ENCODE data around the gene MAP7D1. TPM values are rescaled to one million over a fixed set of nuclear protein-coding genes. Genes with fewer than 3 reads are reported as not detected.
A peak's percentile ranks its signal among the peaks of the same experiment; 100 is the strongest.
"Not testable (repeated sequence)": the region's sequence is repeated elsewhere in the genome, so short reads cannot be mapped to it uniquely, and the experiment has no call there.

Gene MAP7D1
- total and polyA plus RNA-seq, 2 experiments from 2014 or later: 46.0 to 97.8 TPM

- no peak overlapping the region for H3K4me2 ChIP-seq
- H3K79me2 ChIP-seq: peaks cover 2% of the 10 kb centered on the region
- H3K27me3 ChIP-seq: no peaks in the 10 kb centered on the region
- no peaks in the 10 kb centered on the region for H3K9me2 ChIP-seq (replicated peaks; ENCODE audit: insufficient read depth)
- 60% methylated on average over 2 of the region's 2 CpGs for WGBS (ENCODE audit: low lambda C conversion rate, missing lambda C conversion rate)
- H2AFZ ChIP-seq: no peak overlapping the region
- no peaks in the 10 kb centered on the region for H3K36me3 ChIP-seq (replicated peaks; ENCODE audit: insufficient read depth, low read depth)
- H3K4me1 ChIP-seq (ENCODE audit: insufficient read depth): peaks cover 1% of the 10 kb centered on the region
- no peak overlapping the region for H3K4me3 ChIP-seq
- no peaks in the 10 kb centered on the region for H3K9me3 ChIP-seq (ENCODE audit: low read depth)
- no peaks in the 10 kb centered on the region for H4K20me1 ChIP-seq (ENCODE audit: insufficient read depth, poor library complexity, severe bottlenecking)
- TF ChIP-seq EZH2 (IDR thresholded peaks at IDR 0.05; ENCODE audit: borderline replicate concordance) (no peak), EZH2phosphoT487 (IDR thresholded peaks at IDR 0.05; ENCODE audit: low read depth, severe bottlenecking, unreplicated experiment) (no peak)
- TF ChIP-seq, protein P1, sequence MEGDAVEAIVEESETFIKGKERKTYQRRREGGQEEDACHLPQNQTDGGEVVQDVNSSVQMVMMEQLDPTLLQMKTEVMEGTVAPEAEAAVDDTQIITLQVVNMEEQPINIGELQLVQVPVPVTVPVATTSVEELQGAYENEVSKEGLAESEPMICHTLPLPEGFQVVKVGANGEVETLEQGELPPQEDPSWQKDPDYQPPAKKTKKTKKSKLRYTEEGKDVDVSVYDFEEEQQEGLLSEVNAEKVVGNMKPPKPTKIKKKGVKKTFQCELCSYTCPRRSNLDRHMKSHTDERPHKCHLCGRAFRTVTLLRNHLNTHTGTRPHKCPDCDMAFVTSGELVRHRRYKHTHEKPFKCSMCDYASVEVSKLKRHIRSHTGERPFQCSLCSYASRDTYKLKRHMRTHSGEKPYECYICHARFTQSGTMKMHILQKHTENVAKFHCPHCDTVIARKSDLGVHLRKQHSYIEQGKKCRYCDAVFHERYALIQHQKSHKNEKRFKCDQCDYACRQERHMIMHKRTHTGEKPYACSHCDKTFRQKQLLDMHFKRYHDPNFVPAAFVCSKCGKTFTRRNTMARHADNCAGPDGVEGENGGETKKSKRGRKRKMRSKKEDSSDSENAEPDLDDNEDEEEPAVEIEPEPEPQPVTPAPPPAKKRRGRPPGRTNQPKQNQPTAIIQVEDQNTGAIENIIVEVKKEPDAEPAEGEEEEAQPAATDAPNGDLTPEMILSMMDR (IDR thresholded peaks at IDR 0.05; ENCODE audit: poor library complexity): peak; percentile 31
- H3K27ac ChIP-seq: no peak overlapping the region
- DNase-seq (ENCODE audit: low spot score): no peak
Measured at GRCh38 chr1:36217670-36218069, 61.7 kb downstream of the MAP7D1 start.

GRCh38 chr1:36221901-36222300 lies 65.9 kb downstream of the MAP7D1 start:
- H3K27ac ChIP-seq; H3K27me3 ChIP-seq; H3K4me3 ChIP-seq; H3K9me3 ChIP-seq (ENCODE audit: low read depth); H3K4me2 ChIP-seq; DNase-seq (ENCODE audit: low spot score); H3K36me3 ChIP-seq (replicated peaks; ENCODE audit: insufficient read depth, low read depth); H2AFZ ChIP-seq; H3K9me2 ChIP-seq (replicated peaks; ENCODE audit: insufficient read depth): not testable (repeated sequence)
- WGBS (ENCODE audit: low lambda C conversion rate, missing lambda C conversion rate): 96% methylated on average over 7 of the region's 7 CpGs
- H4K20me1 ChIP-seq (ENCODE audit: insufficient read depth, poor library complexity, severe bottlenecking): peaks cover 21% of the 10 kb centered on the region
- H3K79me2 ChIP-seq: peaks cover 24% of the 10 kb centered on the region
- H3K4me1 ChIP-seq (ENCODE audit: insufficient read depth): peaks cover 22% of the 10 kb centered on the region

- H3K27me3 ChIP-seq: no peaks in the 10 kb centered on the region
- WGBS (ENCODE audit: low lambda C conversion rate, missing lambda C conversion rate): 93% methylated on average over 33 of the region's 33 CpGs
- peak overlapping the region; percentile 78 for H3K4me2 ChIP-seq
- H3K9me2 ChIP-seq (replicated peaks; ENCODE audit: insufficient read depth): no peaks in the 10 kb centered on the region
- H3K9me3 ChIP-seq (ENCODE audit: low read depth): no peaks in the 10 kb centered on the region
- peak overlapping the region; percentile 22 for H3K4me3 ChIP-seq
- H3K36me3 ChIP-seq (replicated peaks; ENCODE audit: insufficient read depth, low read depth): no peaks in the 10 kb centered on the region
- no peak for DNase-seq (ENCODE audit: low spot score)
- peak overlapping the region; percentile 93 for H3K27ac ChIP-seq
- TF ChIP-seq EZH2 (IDR thresholded peaks at IDR 0.05; ENCODE audit: borderline replicate concordance) (no peak), EZH2phosphoT487 (IDR thresholded peaks at IDR 0.05; ENCODE audit: low read depth, severe bottlenecking, unreplicated experiment) (no peak)
- peaks cover 23% of the 10 kb centered on the region for H3K4me1 ChIP-seq (ENCODE audit: insufficient read depth)
- H4K20me1 ChIP-seq (ENCODE audit: insufficient read depth, poor library complexity, severe bottlenecking): peaks cover 29% of the 10 kb centered on the region
- H2AFZ ChIP-seq: peak overlapping the region; percentile 28
- peaks cover 32% of the 10 kb centered on the region for H3K79me2 ChIP-seq
Measured at GRCh38 chr1:36222481-36223380, 66.8 kb downstream of the MAP7D1 start.

DNA sequence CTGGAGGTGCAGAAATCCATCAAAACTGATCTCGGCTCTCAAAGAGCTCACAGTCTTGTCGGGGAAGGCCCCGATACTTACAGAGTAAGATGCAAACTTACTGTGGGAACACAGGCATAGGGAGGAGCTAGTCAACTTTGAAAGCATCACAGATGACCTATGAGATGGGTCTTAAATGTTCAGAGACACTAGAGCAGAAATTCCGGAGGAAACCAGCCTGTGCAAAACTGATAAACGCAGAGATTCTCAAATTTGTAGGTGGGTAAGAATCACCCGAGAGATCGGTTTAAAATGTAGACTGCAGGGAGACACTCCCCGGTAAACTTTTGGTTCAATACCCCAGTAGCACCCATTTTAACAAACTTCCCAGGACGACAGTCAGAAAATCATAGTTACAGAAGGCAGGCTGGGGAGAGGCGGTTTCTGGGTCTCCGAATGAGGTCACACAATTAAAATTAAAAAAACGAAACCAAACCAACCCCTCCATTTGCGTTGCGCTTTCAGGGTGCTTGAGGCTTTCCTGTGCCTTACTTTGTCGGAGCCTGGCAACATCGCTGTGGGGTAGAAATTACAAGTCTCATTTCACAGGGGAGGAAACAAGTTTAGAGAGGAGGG lies 67.5 kb downstream of the MAP7D1 start:
- Histone ChIP-seq H3K4me1 (ENCODE audit: insufficient read depth) (peaks cover 23% of the 10 kb centered on the region), H3K27me3 (no peaks in the 10 kb centered on the region), H3K9me2 (replicated peaks; ENCODE audit: insufficient read depth) (no peaks in the 10 kb centered on the region), H3K4me2 (peak overlapping the region; percentile 78), H3K36me3 (replicated peaks; ENCODE audit: insufficient read depth, low read depth) (no peaks in the 10 kb centered on the region), H4K20me1 (ENCODE audit: insufficient read depth, poor library complexity, severe bottlenecking) (peaks cover 37% of the 10 kb centered on the region), H3K79me2 (peaks cover 40% of the 10 kb centered on the region), H2AFZ (peak overlapping the region; percentile 28), H3K9me3 (ENCODE audit: low read depth) (no peaks in the 10 kb centered on the region), H3K4me3 (peak overlapping the region; percentile 22), H3K27ac (peak overlapping the region; percentile 93)
- peak; percentile 63 for DNase-seq (ENCODE audit: low spot score)
- TF ChIP-seq EZH2 (IDR thresholded peaks at IDR 0.05; ENCODE audit: borderline replicate concordance): no peak
- TF ChIP-seq, protein P1 (IDR thresholded peaks at IDR 0.05; ENCODE audit: poor library complexity): no peak
- no peak for TF ChIP-seq EZH2phosphoT487 (IDR thresholded peaks at IDR 0.05; ENCODE audit: low read depth, severe bottlenecking, unreplicated experiment)
- WGBS (ENCODE audit: low lambda C conversion rate, missing lambda C conversion rate): 9% methylated on average over 16 of the region's 16 CpGs

Data from hepatocyte (in vitro differentiated cells).